Measurements from ENCODE around the gene TSC22D2. TPM values are rescaled to one million over a fixed set of nuclear protein-coding genes. Genes with fewer than 3 reads are reported as not detected.

Gene TSC22D2
- total RNA-seq, 4 donors from 2014 or later: 8.5 to 20.0 (median 15.2) TPM

DNA sequence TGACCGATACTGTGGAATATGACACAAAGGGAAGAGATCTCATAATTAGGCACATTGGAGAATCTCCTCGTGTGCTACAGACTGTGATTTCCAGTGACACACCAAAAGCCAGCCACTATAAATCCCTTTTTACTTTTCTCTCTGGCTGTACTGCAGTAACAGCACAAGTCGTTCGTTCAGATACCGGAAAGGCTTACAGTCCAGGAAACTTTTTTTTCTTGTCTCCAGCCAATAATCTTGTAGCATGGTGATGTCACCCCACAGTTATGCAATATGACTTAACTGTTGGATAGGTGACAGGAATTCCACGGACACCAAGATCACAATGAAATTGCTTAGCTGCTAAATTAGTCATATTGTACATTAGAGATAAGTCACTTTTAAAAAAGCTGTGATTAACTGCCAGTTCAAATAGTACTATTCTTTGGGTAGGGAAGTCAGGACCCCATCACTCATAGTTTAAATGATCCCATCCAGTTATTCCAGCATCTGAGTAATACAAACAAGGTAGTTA, 36.3 kb upstream of the TSC22D2 start:
- peak overlapping the region in 3 of 4 donors; percentile 18 to 55 (median 23) for H3K4me3 ChIP-seq
- peak overlapping the region; percentile 66 to 87 (median 82) for H3K27ac ChIP-seq
- no peak for DNase-seq
- no peaks in the 10 kb centered on the region for H3K9me3 ChIP-seq
- H3K27me3 ChIP-seq: no peaks in the 10 kb centered on the region
- peaks cover 0 to 41% (median 15%) of the 10 kb centered on the region in 3 donors for H3K4me1 ChIP-seq
- TF ChIP-seq CTCF (IDR thresholded peaks at IDR 0.05) (no peak), POLR2A (IDR thresholded peaks at IDR 0.05) (peak in 2 of 4 donors; percentile 15 to 35)
- WGBS, 2 donors: 12 to 20% methylated on average over 6 of the region's 6 CpGs
- H3K36me3 ChIP-seq: no peaks in the 10 kb centered on the region
- intact Hi-C loops (cut with DNase I): no loop called here

- no peak for DNase-seq
- H3K4me3 ChIP-seq: peak overlapping the region in 1 of 4 donors; percentile 55
- 48 to 50% methylated on average over 2 of the region's 2 CpGs for WGBS, 2 donors
- no peaks in the 10 kb centered on the region for H3K36me3 ChIP-seq
- H3K27me3 ChIP-seq: no peaks in the 10 kb centered on the region
- H3K27ac ChIP-seq: peak overlapping the region in 3 of 4 donors; percentile 80 to 87 (median 83)
- intact Hi-C loops (cut with DNase I): no loop called here
- TF ChIP-seq POLR2A (IDR thresholded peaks at IDR 0.05) (no peak), CTCF (IDR thresholded peaks at IDR 0.05) (no peak)
- H3K9me3 ChIP-seq: no peaks in the 10 kb centered on the region
- H3K4me1 ChIP-seq: peaks cover 0 to 41% (median 15%) of the 10 kb centered on the region in 3 donors
Observed at GRCh38 chr3:150372320-150372719, 35.8 kb upstream of the TSC22D2 start.

DNA sequence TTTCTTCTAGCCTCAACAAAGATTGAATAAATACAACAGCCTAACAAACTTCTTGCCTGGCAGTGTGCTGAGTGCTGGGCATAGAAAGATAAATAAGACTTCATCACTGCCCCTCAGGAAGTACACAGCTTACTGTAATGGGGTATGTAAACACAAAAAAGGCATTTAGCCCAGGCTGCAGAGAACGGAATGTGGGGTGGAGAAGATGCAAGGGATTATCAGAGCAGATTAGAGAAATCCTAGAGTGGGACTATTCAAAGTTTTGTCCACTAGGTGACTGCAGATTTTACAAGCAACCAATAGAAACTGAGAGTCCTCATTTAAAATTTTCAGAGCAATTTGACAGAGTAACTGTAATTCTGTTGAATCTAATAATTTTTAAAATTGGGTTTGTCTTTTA, 35.4 kb upstream of the TSC22D2 start:
- Histone ChIP-seq H3K4me1 (peaks cover 0 to 41% (median 15%) of the 10 kb centered on the region in 3 donors), H3K4me3 (no peak overlapping the region), H3K9me3 (no peaks in the 10 kb centered on the region), H3K27me3 (no peaks in the 10 kb centered on the region), H3K36me3 (no peaks in the 10 kb centered on the region), H3K27ac (peak overlapping the region in 3 of 4 donors; percentile 80 to 87 (median 83))
- intact Hi-C loops (cut with DNase I): no loop called here
- DNase-seq: no peak
- 20 to 33% methylated on average over 1 of the region's 1 CpG for WGBS, 2 donors
- TF ChIP-seq POLR2A (IDR thresholded peaks at IDR 0.05): no peak
- TF ChIP-seq CTCF (IDR thresholded peaks at IDR 0.05): peak in 3 of 6 experiments; percentile 16 to 42 (median 18)

GRCh38 chr3:150373234-150373875, 34.7 kb upstream of the TSC22D2 start:
- no peak for DNase-seq
- Histone ChIP-seq H3K27me3 (no peaks in the 10 kb centered on the region), H3K27ac (no peak overlapping the region), H3K9me3 (no peaks in the 10 kb centered on the region), H3K36me3 (no peaks in the 10 kb centered on the region), H3K4me1 (peaks cover 0 to 41% (median 15%) of the 10 kb centered on the region in 3 donors), H3K4me3 (no peak overlapping the region)
- intact Hi-C loops (cut with DNase I): no loop called here
- 64 to 70% methylated on average over 4 of the region's 4 CpGs for WGBS, 2 donors
- TF ChIP-seq CTCF (IDR thresholded peaks at IDR 0.05) (no peak), POLR2A (IDR thresholded peaks at IDR 0.05) (no peak)

GRCh38 chr3:150374975-150375374, 33.1 kb upstream of the TSC22D2 start:
- Histone ChIP-seq H3K9me3 (no peaks in the 10 kb centered on the region), H3K4me3 (no peak overlapping the region), H3K27ac (no peak overlapping the region), H3K27me3 (no peaks in the 10 kb centered on the region), H3K4me1 (peaks cover 0 to 28% (median 8%) of the 10 kb centered on the region in 3 donors), H3K36me3 (no peaks in the 10 kb centered on the region)
- TF ChIP-seq CTCF (IDR thresholded peaks at IDR 0.05) (no peak), POLR2A (IDR thresholded peaks at IDR 0.05) (no peak)
- DNase-seq: no peak
- intact Hi-C loops (cut with DNase I): no loop called here
